Muscle layer of colon (tissue), 2 donors: ENCODE measurements around the gene SHISA9.

Experiments used
- H3K27ac ChIP-seq: one replicate; pipeline ENCODE4 v1.7.0; 2013; ENCODE audit warnings: low read depth, mild to moderate bottlenecking, low read length, moderate library complexity
- H3K27me3 ChIP-seq, 2 donors: one replicate each; pipeline ENCODE4 v1.7.0; 2013; ENCODE audit warnings: low read length in 2 of 2, mild to moderate bottlenecking in 2 of 2; ENCODE audit not compliant: insufficient read depth in 2 of 2, control insufficient read depth in 1 of 2
- H3K36me3 ChIP-seq: one replicate; pipeline ENCODE4 v1.7.0; 2013; ENCODE audit warnings: mild to moderate bottlenecking, low read length; ENCODE audit not compliant: insufficient read depth
- H3K4me1 ChIP-seq: one replicate; pipeline ENCODE4 v1.7.0; 2013; ENCODE audit warnings: mild to moderate bottlenecking, low read length; ENCODE audit not compliant: insufficient read depth
- H3K4me3 ChIP-seq, 2 donors: one replicate each; pipeline ENCODE4 v1.7.0; 2013; ENCODE audit warnings: low read length in 2 of 2, low read depth in 1 of 2, mild to moderate bottlenecking in 1 of 2, moderate library complexity in 1 of 2
- H3K9ac ChIP-seq: one replicate; pipeline ENCODE4 v1.7.0; 2013; ENCODE audit warnings: low read length
- H3K9me3 ChIP-seq: one replicate; pipeline ENCODE4 v1.7.0; 2013; ENCODE audit warnings: mild to moderate bottlenecking, low read length
- donor health status: abdominal sarcoma.
- donor health status: Adenocarcinoma of cecum.

SHISA9 gene

DNA sequence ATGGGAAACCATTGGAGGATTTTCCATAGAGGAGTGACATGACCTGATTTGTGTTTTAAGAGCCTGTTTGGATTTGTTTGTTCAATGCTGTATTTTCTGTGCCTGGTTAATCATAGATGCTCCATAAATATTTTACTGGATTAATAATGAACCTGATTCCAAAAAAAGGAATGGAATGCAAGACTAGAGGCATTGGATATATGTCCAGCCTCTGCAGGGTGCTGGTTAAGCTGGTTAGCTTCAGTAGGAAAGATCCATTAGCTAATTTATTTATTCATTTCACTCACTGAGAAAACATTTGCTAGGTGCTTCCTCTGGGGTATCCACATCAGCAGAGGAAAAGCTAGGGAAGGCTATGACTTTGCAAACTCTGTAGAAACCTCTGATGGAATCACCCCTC is 57.7 kb downstream of the SHISA9 start:
- H3K36me3 ChIP-seq: no peaks in the 10 kb centered on the region
- no peaks in the 10 kb centered on the region for H3K9me3 ChIP-seq
- H3K9ac ChIP-seq: no peak overlapping the region
- H3K27ac ChIP-seq: no peak overlapping the region
- no peaks in the 10 kb centered on the region for H3K27me3 ChIP-seq
- H3K4me3 ChIP-seq: no peak overlapping the region
- H3K4me1 ChIP-seq: no peaks in the 10 kb centered on the region

DNA sequence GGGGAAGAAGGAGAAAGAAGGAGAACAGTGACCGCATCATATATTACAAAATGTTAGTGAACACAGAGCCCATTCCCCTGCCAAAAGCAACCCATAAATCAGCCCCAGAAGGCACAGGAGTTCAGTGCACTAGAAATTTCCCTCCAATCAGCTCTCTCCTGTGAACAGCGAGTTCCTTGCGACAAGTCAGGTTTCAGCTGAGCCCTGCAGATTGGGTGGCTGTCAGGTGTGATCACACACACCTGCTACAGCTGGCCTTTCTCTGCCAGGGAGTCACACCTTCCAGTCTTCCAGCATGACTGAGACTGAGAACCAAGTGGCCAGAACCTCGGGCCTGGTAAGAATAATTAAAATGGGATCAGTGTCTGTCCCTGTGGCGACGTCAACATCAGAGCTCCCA is 60.2 kb downstream of the SHISA9 start:
- Histone ChIP-seq H3K9ac (no peak overlapping the region), H3K9me3 (no peaks in the 10 kb centered on the region), H3K4me3 (no peak overlapping the region), H3K27ac (no peak overlapping the region), H3K4me1 (no peaks in the 10 kb centered on the region), H3K36me3 (no peaks in the 10 kb centered on the region), H3K27me3 (no peaks in the 10 kb centered on the region)

DNA sequence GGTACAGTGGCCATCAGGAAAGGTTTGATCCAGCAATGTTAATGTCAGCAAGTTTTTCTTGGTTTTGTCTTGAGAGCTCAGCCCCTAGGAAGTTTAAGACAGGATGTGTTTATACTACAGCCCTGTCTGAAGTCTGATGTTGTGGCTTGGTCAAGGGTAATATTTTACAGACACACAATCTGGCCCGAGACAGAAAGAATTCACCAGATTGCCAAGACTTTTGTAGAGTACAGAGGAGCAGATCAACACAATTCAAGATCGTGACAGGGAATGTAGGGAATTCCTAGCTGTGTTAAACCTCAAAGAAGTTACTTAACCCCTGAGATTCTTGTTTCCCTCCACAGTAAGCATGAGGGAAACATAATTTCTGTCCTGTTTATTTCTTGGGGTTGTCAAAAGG is 63.1 kb downstream of the SHISA9 start:
- H3K4me3 ChIP-seq: no peak overlapping the region
- no peak overlapping the region for H3K27ac ChIP-seq
- no peak overlapping the region for H3K9ac ChIP-seq
- H3K9me3 ChIP-seq: no peaks in the 10 kb centered on the region
- no peaks in the 10 kb centered on the region for H3K27me3 ChIP-seq
- no peaks in the 10 kb centered on the region for H3K4me1 ChIP-seq
- H3K36me3 ChIP-seq: no peaks in the 10 kb centered on the region

DNA sequence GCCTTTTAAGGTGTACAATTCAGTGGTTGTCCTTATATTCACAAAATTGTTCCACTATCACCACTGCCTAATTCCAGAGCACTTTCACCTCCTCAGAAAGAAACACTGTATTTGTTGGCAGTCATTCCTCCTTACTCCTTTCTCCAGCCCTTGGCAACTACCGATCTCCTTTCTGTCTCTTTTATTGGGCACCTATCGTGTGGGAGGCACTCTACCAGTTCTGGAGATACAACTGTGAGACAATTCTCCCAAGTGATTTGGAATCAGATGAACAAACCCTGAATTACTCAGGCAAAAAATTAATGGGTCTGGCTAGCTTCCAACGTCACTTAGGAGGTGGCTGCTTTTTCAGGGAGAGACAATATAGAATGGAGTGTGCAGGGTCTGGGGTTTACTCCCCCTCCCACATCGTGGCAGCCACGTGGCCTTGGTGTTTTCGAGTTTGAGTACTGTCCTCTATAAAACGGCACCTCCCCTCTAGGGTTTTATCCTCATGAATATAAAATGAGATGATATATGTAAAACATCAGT is 63.9 kb downstream of the SHISA9 start:
- Histone ChIP-seq H3K4me3 (no peak overlapping the region), H3K9me3 (no peaks in the 10 kb centered on the region), H3K9ac (no peak overlapping the region), H3K27me3 (no peaks in the 10 kb centered on the region), H3K36me3 (no peaks in the 10 kb centered on the region), H3K27ac (no peak overlapping the region), H3K4me1 (no peaks in the 10 kb centered on the region)

DNA sequence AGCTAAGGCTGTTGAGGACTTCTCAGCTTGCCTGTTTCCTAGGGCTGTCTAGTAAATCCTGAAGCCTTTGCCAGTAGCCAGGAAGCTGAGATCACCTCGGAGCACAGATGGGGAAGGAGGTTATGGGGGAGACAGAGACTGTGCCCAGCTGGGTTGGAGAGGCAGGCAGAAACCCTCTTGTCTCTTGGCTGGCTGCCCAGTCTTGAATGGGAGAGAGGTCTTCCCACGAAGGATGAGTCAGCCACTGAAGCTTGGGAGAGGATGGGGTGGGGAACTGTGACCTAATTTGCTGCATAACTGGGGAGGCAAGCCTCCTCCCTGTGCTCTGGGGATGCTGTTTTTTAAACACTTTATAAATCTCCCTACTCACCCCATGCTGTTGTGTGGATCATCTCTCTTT is 69.8 kb downstream of the SHISA9 start:
- no peaks in the 10 kb centered on the region for H3K36me3 ChIP-seq
- H3K9me3 ChIP-seq: no peaks in the 10 kb centered on the region
- no peak overlapping the region for H3K27ac ChIP-seq
- no peak overlapping the region for H3K4me3 ChIP-seq
- no peak overlapping the region for H3K9ac ChIP-seq
- H3K4me1 ChIP-seq: no peaks in the 10 kb centered on the region
- H3K27me3 ChIP-seq: no peaks in the 10 kb centered on the region

DNA sequence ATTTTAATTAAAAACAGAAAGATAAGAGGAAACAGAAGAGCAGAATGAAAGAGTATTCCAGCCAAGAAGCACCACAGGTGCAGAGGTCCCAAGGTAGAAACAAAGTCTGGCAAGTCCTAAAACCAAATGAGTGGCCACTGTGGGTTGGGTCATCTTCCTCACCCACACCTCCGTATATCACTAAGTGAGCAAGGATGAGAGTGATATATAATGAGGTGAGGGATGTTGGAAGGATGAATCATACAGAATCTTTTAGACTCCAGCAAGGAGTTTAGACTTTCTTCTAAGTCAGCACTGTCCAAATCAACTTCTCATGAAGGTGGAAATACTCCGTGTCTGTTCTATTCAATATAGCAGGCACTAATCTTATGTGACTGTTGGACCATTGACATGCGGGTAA is 70.8 kb downstream of the SHISA9 start:
- Histone ChIP-seq H3K36me3 (no peaks in the 10 kb centered on the region), H3K27me3 (no peaks in the 10 kb centered on the region), H3K4me1 (no peaks in the 10 kb centered on the region), H3K27ac (no peak overlapping the region), H3K9me3 (no peaks in the 10 kb centered on the region), H3K9ac (no peak overlapping the region), H3K4me3 (no peak overlapping the region)

DNA sequence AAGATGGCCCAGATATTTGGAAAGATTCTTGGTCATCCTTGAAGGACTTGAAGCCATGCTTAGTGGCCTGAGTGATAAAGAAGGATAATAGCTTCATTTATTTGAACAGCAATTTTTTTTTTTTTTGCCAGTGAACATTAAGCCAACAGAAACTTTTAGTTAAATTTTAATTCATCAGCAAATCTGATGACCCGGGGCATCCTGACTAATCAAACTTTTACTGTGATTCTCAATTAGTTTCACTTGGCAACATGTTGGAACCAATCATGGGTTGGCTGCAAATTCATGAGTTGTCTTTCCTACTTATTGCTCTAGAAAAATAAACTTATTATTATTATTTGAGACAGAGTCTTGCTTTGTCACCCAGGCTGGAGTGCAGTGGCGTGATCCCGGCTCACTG is 74.4 kb downstream of the SHISA9 start:
- Histone ChIP-seq H3K9ac (no peak overlapping the region), H3K36me3 (no peaks in the 10 kb centered on the region), H3K4me1 (no peaks in the 10 kb centered on the region), H3K4me3 (no peak overlapping the region), H3K27ac (no peak overlapping the region), H3K9me3 (no peaks in the 10 kb centered on the region), H3K27me3 (no peaks in the 10 kb centered on the region)

DNA sequence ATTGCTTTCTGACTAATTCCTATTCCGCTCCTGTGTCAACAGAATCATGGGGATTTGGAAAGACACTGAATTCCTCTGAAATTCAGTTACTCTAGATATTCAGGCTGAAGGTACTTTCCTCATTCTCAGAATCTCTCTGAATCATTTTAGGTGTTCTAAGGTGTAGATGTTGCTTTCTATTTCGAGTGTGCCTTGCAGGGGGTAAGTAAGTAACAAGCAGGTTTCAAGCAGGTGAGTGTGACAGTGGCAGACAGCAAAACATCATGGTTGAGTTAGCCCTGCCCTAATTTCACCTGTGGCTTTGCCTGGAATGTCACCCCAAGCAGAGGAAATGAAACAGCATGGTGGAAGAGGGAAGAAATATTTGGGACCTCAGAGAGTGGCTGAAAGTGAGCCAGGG is 75.1 kb downstream of the SHISA9 start:
- H3K9me3 ChIP-seq: no peaks in the 10 kb centered on the region

DNA sequence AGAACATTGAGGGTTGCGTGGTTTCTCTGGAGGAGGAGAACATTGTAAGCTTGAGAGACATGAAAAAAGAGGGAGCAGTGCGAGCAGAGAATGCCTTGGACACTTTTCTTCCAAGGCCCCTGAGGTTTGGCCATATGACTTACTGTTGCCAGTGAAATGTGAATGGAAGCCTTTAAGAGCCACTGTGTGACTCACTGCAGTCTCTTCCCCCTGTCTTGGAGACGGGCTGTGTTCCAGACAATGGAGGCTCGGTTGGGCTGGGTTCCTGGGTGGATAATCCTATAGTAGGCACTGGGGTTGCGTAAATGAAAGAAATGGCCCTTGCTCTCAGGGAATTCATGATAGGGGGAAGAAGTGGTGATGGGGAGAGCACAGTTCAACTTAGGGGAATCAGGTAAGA is 75.5 kb downstream of the SHISA9 start:
- Histone ChIP-seq H3K4me3 (no peak overlapping the region), H3K36me3 (no peaks in the 10 kb centered on the region), H3K9ac (no peak overlapping the region), H3K27ac (no peak overlapping the region), H3K9me3 (no peaks in the 10 kb centered on the region), H3K4me1 (no peaks in the 10 kb centered on the region), H3K27me3 (no peaks in the 10 kb centered on the region)

More for the DNA sequence above, 75.1 kb downstream of the SHISA9 start:
- Histone ChIP-seq H3K27ac (no peak overlapping the region), H3K27me3 (no peaks in the 10 kb centered on the region), H3K4me1 (no peaks in the 10 kb centered on the region), H3K9ac (no peak overlapping the region), H3K36me3 (no peaks in the 10 kb centered on the region), H3K4me3 (no peak overlapping the region)

DNA sequence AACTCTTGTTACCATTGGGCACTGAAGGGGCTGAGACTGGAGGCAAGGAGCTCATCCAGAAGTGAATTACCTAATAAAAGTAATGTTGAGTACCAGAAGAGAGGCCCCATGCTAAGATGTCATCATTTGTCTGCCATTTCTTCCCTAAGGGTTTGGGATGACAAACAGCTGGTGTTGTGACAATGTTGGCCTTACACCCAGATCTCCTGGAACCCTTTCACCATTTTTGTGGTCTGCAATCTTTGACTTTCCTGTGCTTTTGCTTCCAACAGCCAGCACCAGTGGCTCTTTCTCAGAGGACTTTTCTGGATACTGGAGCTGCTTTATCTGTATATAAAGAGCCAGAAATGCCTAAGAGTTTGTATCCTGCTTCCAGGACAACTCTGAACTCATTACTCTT is 84.1 kb downstream of the SHISA9 start:
- Histone ChIP-seq H3K36me3 (no peaks in the 10 kb centered on the region), H3K9ac (no peak overlapping the region), H3K27me3 (no peaks in the 10 kb centered on the region), H3K4me3 (no peak overlapping the region), H3K27ac (no peak overlapping the region), H3K4me1 (no peaks in the 10 kb centered on the region), H3K9me3 (no peaks in the 10 kb centered on the region)

DNA sequence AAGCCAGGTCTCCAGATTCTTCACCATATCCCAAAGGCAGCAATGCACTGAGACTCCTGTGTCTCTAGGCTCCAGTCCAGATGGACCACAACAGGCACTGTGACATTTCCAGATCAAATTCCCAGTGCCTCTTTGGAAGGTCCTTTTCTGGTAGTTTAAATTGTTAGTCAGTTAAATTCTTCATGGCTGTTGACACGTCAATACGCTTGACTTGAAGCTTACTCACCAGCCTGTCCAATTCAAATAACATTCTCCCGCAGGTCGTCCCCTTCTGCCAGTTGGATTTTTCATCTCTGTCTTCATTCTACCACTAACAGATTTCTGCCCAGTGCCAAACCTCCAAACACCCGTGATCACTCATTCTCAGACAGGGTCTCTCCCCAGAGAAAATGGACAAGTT is 86.7 kb downstream of the SHISA9 start:
- Histone ChIP-seq H3K9ac (no peak overlapping the region), H3K27ac (no peak overlapping the region), H3K9me3 (no peaks in the 10 kb centered on the region), H3K4me3 (no peak overlapping the region), H3K36me3 (no peaks in the 10 kb centered on the region), H3K4me1 (no peaks in the 10 kb centered on the region), H3K27me3 (no peaks in the 10 kb centered on the region)

DNA sequence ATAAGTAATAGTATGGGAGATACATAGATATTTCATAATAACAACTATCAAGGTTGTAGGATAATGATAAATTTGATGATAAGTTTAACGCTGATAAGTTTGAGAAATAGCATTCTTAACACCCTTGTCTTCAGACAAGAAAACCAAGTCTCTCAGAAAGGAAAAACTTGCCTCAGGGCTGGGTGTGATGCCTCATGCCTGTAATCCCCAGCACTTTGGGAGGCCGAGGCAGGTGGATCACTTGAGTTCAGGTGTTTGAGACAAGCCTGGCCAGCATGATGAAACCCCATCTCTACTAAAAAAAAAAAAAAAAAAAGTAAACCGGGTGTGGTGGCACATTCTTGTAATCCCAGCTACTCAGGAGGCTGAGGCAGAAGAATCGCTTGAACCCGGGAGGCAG is 90.7 kb downstream of the SHISA9 start:
- no peaks in the 10 kb centered on the region for H3K9me3 ChIP-seq
- H3K9ac ChIP-seq: no peak overlapping the region
- H3K36me3 ChIP-seq: no peaks in the 10 kb centered on the region
- H3K27me3 ChIP-seq: no peaks in the 10 kb centered on the region
- no peak overlapping the region for H3K4me3 ChIP-seq
- no peak overlapping the region for H3K27ac ChIP-seq
- no peaks in the 10 kb centered on the region for H3K4me1 ChIP-seq
